Measurements from ENCODE around the gene SHISA8. TPM values are rescaled to one million over a fixed set of nuclear protein-coding genes. Genes with fewer than 3 reads are reported as not detected.
A peak's percentile ranks its signal among the peaks of the same experiment; 100 is the strongest.

Gene SHISA8
- total and polyA plus RNA-seq, 7 donors = 0.15 to 0.26 (median 0.26) TPM; not detected in 4

- no peak for DNase-seq
- TF ChIP-seq CTCF (IDR thresholded peaks at IDR 0.05) = no peak
- Histone ChIP-seq H3K36me3 (ENCODE audit: insufficient read depth in 1 of 2, low read depth in 1 of 2) (peaks cover 6 to 83% of the 10 kb centered on the region in 2 donors), H3K4me3 (no peak overlapping the region), H3K27ac (no peak overlapping the region), H3K27me3 (ENCODE audit: insufficient read depth in 3 of 3, low read length in 2 of 3) (no peaks in the 10 kb centered on the region), H3K9me3 (no peaks in the 10 kb centered on the region), H3K4me1 (peaks cover 29% of the 10 kb centered on the region)
- 47 to 66% (median 58%) methylated on average over 7 of the region's 7 CpGs for WGBS, 3 donors
- intact Hi-C loops (cut with DNase I) = loop anchor here in 1 of 2 donors (10.0 kb wide), 1 partner anchor 59 kb away; the partner anchor contains the start of gene SREBF2
- ATAC-seq = peak in 1 of 4 donors; percentile 24
Observed at GRCh38 chr22:41893591-41894375, 21.1 kb downstream of the SHISA8 start.

- ATAC-seq = no peak
- no peak for TF ChIP-seq CTCF (IDR thresholded peaks at IDR 0.05)
- no peak overlapping the region for H3K4me3 ChIP-seq
- peaks cover 19% of the 10 kb centered on the region for H3K4me1 ChIP-seq
- no peak for DNase-seq
- H3K36me3 ChIP-seq (ENCODE audit: insufficient read depth in 1 of 2, low read depth in 1 of 2) = peaks cover 6 to 85% of the 10 kb centered on the region in 2 donors
- WGBS, 3 donors = 91 to 93% (median 92%) methylated on average over 4 of the region's 4 CpGs
- intact Hi-C loops (cut with DNase I) = loop anchor here in 1 of 2 donors (10.0 kb wide), 1 partner anchor 58 kb away; the partner anchor contains the start of gene SREBF2
- no peaks in the 10 kb centered on the region for H3K9me3 ChIP-seq
- no peaks in the 10 kb centered on the region for H3K27me3 ChIP-seq (ENCODE audit: insufficient read depth in 3 of 3, low read length in 2 of 3)
- no peak overlapping the region for H3K27ac ChIP-seq
Observed at GRCh38 chr22:41892721-41893120, 22.2 kb downstream of the SHISA8 start.

- Histone ChIP-seq H3K27ac (peak overlapping the region; percentile 65), H3K4me1 (peaks cover 16% of the 10 kb centered on the region), H3K27me3 (ENCODE audit: insufficient read depth in 3 of 3, low read length in 2 of 3) (no peaks in the 10 kb centered on the region), H3K36me3 (ENCODE audit: insufficient read depth in 1 of 2, low read depth in 1 of 2) (peaks cover 7 to 85% of the 10 kb centered on the region in 2 donors), H3K4me3 (no peak overlapping the region), H3K9me3 (no peaks in the 10 kb centered on the region)
- peak; percentile 56 to 87 (median 80) for ATAC-seq
- intact Hi-C loops (cut with DNase I) = loop anchor here in 1 of 2 donors (10.0 kb wide), 1 partner anchor 57 kb away; the partner anchor contains the start of gene SREBF2
- WGBS, 3 donors = 36 to 62% (median 36%) methylated on average over 9 of the region's 9 CpGs
- DNase-seq = no peak
- TF ChIP-seq CTCF (IDR thresholded peaks at IDR 0.05) = no peak
Observed at GRCh38 chr22:41891407-41891806, 23.5 kb downstream of the SHISA8 start.

DNA sequence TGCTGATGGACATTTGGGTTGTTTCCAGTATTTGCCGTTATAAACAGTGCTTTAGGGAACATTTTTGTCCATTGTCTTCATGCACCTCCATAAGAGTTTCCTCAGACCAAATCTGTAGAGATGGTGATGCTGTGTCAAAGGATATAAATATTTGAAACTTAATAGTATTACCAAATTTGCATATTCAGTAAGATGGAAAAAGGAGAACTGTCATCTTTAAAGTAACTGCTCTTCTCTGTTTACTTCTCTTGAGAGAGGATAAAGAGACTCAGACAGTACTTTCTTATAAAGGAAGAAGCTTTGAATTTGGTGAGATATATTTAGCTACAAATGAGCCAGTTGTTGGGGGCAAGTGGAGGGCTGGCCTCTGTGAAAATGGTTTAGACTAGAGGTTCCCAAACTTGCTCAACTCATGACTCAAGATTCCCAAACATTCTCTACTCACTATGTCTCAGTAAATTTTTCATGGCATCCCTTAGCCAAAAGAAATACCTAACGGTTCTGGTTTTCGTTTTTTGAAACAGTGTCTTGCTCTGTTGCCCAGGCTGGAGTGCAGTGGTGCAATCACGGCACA is 26.2 kb downstream of the SHISA8 start:
- no peak for TF ChIP-seq CTCF (IDR thresholded peaks at IDR 0.05)
- no peak overlapping the region for H3K4me3 ChIP-seq
- DNase-seq (no peak), ATAC-seq (no peak)
- WGBS, 3 donors = 78 to 80% (median 79%) methylated on average over 4 of the region's 4 CpGs
- H3K9me3 ChIP-seq = no peaks in the 10 kb centered on the region
- no peaks in the 10 kb centered on the region for H3K27me3 ChIP-seq (ENCODE audit: insufficient read depth in 3 of 3, low read length in 2 of 3)
- H3K4me1 ChIP-seq = peaks cover 19% of the 10 kb centered on the region
- H3K36me3 ChIP-seq (ENCODE audit: insufficient read depth in 1 of 2, low read depth in 1 of 2) = peaks cover 8 to 84% of the 10 kb centered on the region in 2 donors
- intact Hi-C loops (cut with DNase I) = no loop called here
- no peak overlapping the region for H3K27ac ChIP-seq
